HCT116 (cell line): ENCODE measurements around the gene ZC3H12C. TPM values are rescaled to one million over a fixed set of nuclear protein-coding genes. Genes with fewer than 3 reads are reported as not detected.
"Not testable (repeated sequence)": the region's sequence is repeated elsewhere in the genome, so short reads cannot be mapped to it uniquely, and the experiment has no call there.

ENCODE experiments used
- ATAC-seq: fragments of 200-7000 bp; cut with Tn5 transposase; 2 replicates; pipeline ENCODE4 v1.9.1; 2020; ENCODE audit warnings: mild to moderate bottlenecking, moderate library complexity
- BruUV-seq: library from RNA; stranded (reverse); fragments of 400-500 nt; replicated peaks from 2 replicates; lab custom pipeline; 2021; lab: Mats Ljungman, UMichigan
- CTCF ChIA-PET: fragments of 300-600 bp; sonication (Branson Sonifier 250); formaldehyde crosslinking; loops from one replicate; lab custom pipeline; 2021; ENCODE audit warnings: antibody characterized with exemption; lab: Charles Lee
- POLR2A ChIA-PET: fragments of 300-600, 350-600 bp; sonication (Branson Sonifier 250); formaldehyde crosslinking; loops from one replicate; lab custom pipeline; 2021; ENCODE audit warnings: antibody characterized with exemption; lab: Charles Lee
- RAD21 ChIA-PET, 2 experiments: fragments of 300-600 bp; sonication (Branson Sonifier 250); formaldehyde crosslinking; loops; one replicate each; lab custom pipeline; 2023; ENCODE audit warnings: low total read pairs in 2 of 2; ENCODE audit not compliant: uncharacterized antibody in 2 of 2, unreplicated experiment in 2 of 2, low non-redundant PET in 1 of 2; lab: Charles Lee
- DNase-seq: peaks from one replicate; pipeline ENCODE4 v3.0.0-alpha.2; 2010; ENCODE audit warnings: low read depth, low spot score
- H2AFZ ChIP-seq: fragments of 200-600 bp; shearing (Covaris generic), sonication (generic); 2 replicates; pipeline ENCODE4 v1.6.1; 2017; ENCODE audit warnings: low read depth, mixed run types, mixed read lengths, antibody characterized with exemption, low read length; ENCODE audit not compliant: poor library complexity, severe bottlenecking
- H3K27ac ChIP-seq: 2 replicates; pipeline ENCODE4 v1.5.1; 2012; ENCODE audit warnings: low read depth, low read length
- H3K27me3 ChIP-seq: fragments of 200-600 bp; sonication (generic); 2 replicates; pipeline ENCODE4 v1.6.1; 2016; ENCODE audit warnings: mixed run types, low read length, mixed read lengths; ENCODE audit not compliant: insufficient read depth
- H3K36me3 ChIP-seq, 2 experiments: fragments of 200-500 bp in 1 of 2; fragments of 200-600 bp in 1 of 2; sonication (Bioruptor generic) in 1 of 2; sonication (generic) in 1 of 2; 2 replicates each; pipeline versions ENCODE4 v1.5.1 to v1.6.1; 2014 to 2016; ENCODE audit warnings: low read length in 2 of 2, inconsistent platforms in 1 of 2, mixed read lengths in 1 of 2, mixed run types in 1 of 2; ENCODE audit not compliant: insufficient read depth in 2 of 2, control insufficient read depth in 1 of 2
- H3K4me1 ChIP-seq, 2 experiments: fragments of 200-600 bp in 1 of 2; sonication (generic) in 1 of 2; 2 replicates each; pipeline versions ENCODE4 v1.5.1 to v1.6.1; 2012 to 2017; ENCODE audit warnings: low read length in 2 of 2, inconsistent platforms in 1 of 2, mild to moderate bottlenecking in 1 of 2, mixed read lengths in 1 of 2, mixed run types in 1 of 2, moderate library complexity in 1 of 2; ENCODE audit not compliant: insufficient read depth in 2 of 2, control insufficient read depth in 1 of 2
- H3K4me2 ChIP-seq: fragments of 200-600 bp; sonication (generic); 2 replicates; pipeline ENCODE4 v1.6.1; 2017; ENCODE audit warnings: mixed run types, low read length, mixed read lengths
- H3K4me3 ChIP-seq, 2 experiments: fragments of 200-600 bp in 1 of 2; sonication (generic) in 1 of 2; replicated peaks in 1 of 2; 2 replicates each; pipeline ENCODE4 v1.5.1; 2011 to 2016; ENCODE audit warnings: low read length in 2 of 2, control low read depth in 1 of 2, low read depth in 1 of 2, mild to moderate bottlenecking in 1 of 2, mixed read lengths in 1 of 2, mixed run types in 1 of 2
- H3K79me2 ChIP-seq: fragments of 200-600 bp; sonication (generic); 2 replicates; pipeline ENCODE4 v1.6.1; 2017; ENCODE audit warnings: mild to moderate bottlenecking, mixed run types, low read length, moderate library complexity, mixed read lengths; ENCODE audit not compliant: insufficient read depth
- H3K9ac ChIP-seq: fragments of 200-600 bp; sonication (generic); 2 replicates; pipeline ENCODE4 v1.6.1; 2016; ENCODE audit warnings: low read length, mixed read lengths
- H3K9me2 ChIP-seq: fragments of 200-600 bp; sonication (generic), shearing (Covaris generic); 2 replicates; pipeline ENCODE4 v1.6.1; 2017; ENCODE audit warnings: mixed run types, mild to moderate bottlenecking, moderate library complexity; ENCODE audit not compliant: insufficient read depth
- H3K9me3 ChIP-seq, 2 experiments: fragments of 200-500 bp in 1 of 2; fragments of 200-600 bp in 1 of 2; sonication (Bioruptor generic) in 1 of 2; sonication (generic) in 1 of 2; 2 replicates each; pipeline ENCODE4 v1.6.1; 2014 to 2017; ENCODE audit warnings: low read length in 2 of 2, mixed read lengths in 2 of 2, inconsistent platforms in 1 of 2, low read depth in 1 of 2, mild to moderate bottlenecking in 1 of 2, mixed run types in 1 of 2, moderate library complexity in 1 of 2; ENCODE audit not compliant: control insufficient read depth in 1 of 2, insufficient read depth in 1 of 2
- H4K20me1 ChIP-seq: fragments of 200-600 bp; sonication (generic), shearing (Covaris generic); 2 replicates; pipeline ENCODE4 v1.6.1; 2017; ENCODE audit warnings: mixed run types, mild to moderate bottlenecking, moderate library complexity; ENCODE audit not compliant: insufficient read depth
- CBX3 ChIP-seq: IDR thresholded peaks from 2 replicates; pipeline ENCODE4 v1.6.1; 2012; ENCODE audit warnings: low read depth
- CEBPB ChIP-seq: IDR thresholded peaks from 2 replicates; pipeline ENCODE4 v1.6.1; 2012; ENCODE audit warnings: low read depth
- EGR1 ChIP-seq: IDR thresholded peaks from 2 replicates; pipeline ENCODE4 v1.6.1; 2012; ENCODE audit warnings: low read depth
- ELF1 ChIP-seq: IDR thresholded peaks from 2 replicates; pipeline ENCODE4 v1.6.1; 2012; ENCODE audit warnings: low read depth, borderline replicate concordance
- EZH2phosphoT487 ChIP-seq: fragments of 200-600 bp; IDR thresholded peaks from 2 replicates; pipeline ENCODE4 v1.6.1; 2018; ENCODE audit warnings: antibody characterized with exemption, borderline replicate concordance
- FOSL1 ChIP-seq: IDR thresholded peaks from 2 replicates; pipeline ENCODE4 v1.6.1; 2012; ENCODE audit warnings: low read depth
- JUND ChIP-seq: IDR thresholded peaks from 2 replicates; pipeline ENCODE4 v1.6.1; 2012
- POLR2A ChIP-seq: IDR thresholded peaks from 2 replicates; pipeline ENCODE4 v1.7.0; 2011; ENCODE audit warnings: borderline replicate concordance; ENCODE audit not compliant: insufficient read depth, insufficient read length; ENCODE audit errors: extremely low read depth
- POLR2AphosphoS5 ChIP-seq: IDR thresholded peaks from 2 replicates; pipeline ENCODE4 v1.6.1; 2011; ENCODE audit warnings: mild to moderate bottlenecking, low read depth, low read length, moderate library complexity
- SP1 ChIP-seq: IDR thresholded peaks from 2 replicates; pipeline ENCODE4 v1.6.1; 2012; ENCODE audit warnings: low read depth
- SRF ChIP-seq: IDR thresholded peaks from 2 replicates; pipeline ENCODE4 v1.6.1; 2012; ENCODE audit warnings: low read depth
- intact Hi-C: fragments of 100-400 bp; cut with micrococcal nuclease; formaldehyde crosslinking; loops from 2 replicates; pipeline ENCODE4 v1.10.0; 2022
- total RNA-seq: library from RNA; stranded (reverse); gene quantifications from one replicate; pipeline ENCODE4 v1.2.1, GENCODE V29; 2021; ENCODE audit not compliant: unreplicated experiment

ZC3H12C gene
- total RNA-seq, 1 experiment from 2014 or later, result 10.2 TPM

GRCh38 chr11:110190885-110191284 is 97.7 kb downstream of the ZC3H12C start:
- Histone ChIP-seq H3K27me3 (no peaks in the 10 kb centered on the region), H4K20me1 (0 out of 2 replicates have a peak, but pooled peaks cover 3% of the 10 kb centered on the region), H3K4me2 (no peak overlapping the region), H3K36me3 (no peaks in the 10 kb centered on the region), H3K79me2 (no peaks in the 10 kb centered on the region), H3K9me3 (no peaks in the 10 kb centered on the region), H3K4me3 (no peak overlapping the region), H3K9ac (no peak overlapping the region), H2AFZ (no peak overlapping the region), H3K9me2 (no peaks in the 10 kb centered on the region), H3K4me1 (peaks cover 24 to 32% of the 10 kb centered on the region in 2 experiments), H3K27ac (no peak overlapping the region)
- no TSS peak for BruUV-seq
- no peak for TF ChIP-seq SP1
- TF ChIP-seq CEBPB, result no peak
- TF ChIP-seq ELF1, result no peak
- TF ChIP-seq POLR2A, result no peak
- no peak for TF ChIP-seq POLR2AphosphoS5
- TF ChIP-seq CBX3, result no peak
- TF ChIP-seq FOSL1, result no peak
- no peak for TF ChIP-seq JUND
- no peak for TF ChIP-seq EGR1
- TF ChIP-seq EZH2phosphoT487, result no peak
- no peak for TF ChIP-seq SRF
- RAD21 ChIA-PET, result no interaction called here
- ATAC-seq (no peak), DNase-seq (no peak)
- CTCF ChIA-PET, result no interaction called here
- intact Hi-C loops, result loop anchor here (5.0 to 10.0 kb wide), 3 partner anchors 94 to 1244 kb away; no protein-coding TSS in a partner anchor
- POLR2A ChIA-PET, result no interaction called here

- H3K4me3 ChIP-seq, DNase-seq, H3K79me2 ChIP-seq, BruUV-seq, ATAC-seq, H2AFZ ChIP-seq, H4K20me1 ChIP-seq, H3K9me2 ChIP-seq, H3K36me3 ChIP-seq, H3K27ac ChIP-seq, POLR2A ChIA-PET, H3K27me3 ChIP-seq, H3K4me2 ChIP-seq, CTCF ChIA-PET, H3K9me3 ChIP-seq, H3K9ac ChIP-seq: not testable (repeated sequence)
- RAD21 ChIA-PET, result interaction anchor here in 1 of 2 experiments (1.4 kb wide), 1 partner anchor 100 kb away, joined by 3 read pairs; the partner anchor contains the start of gene ZC3H12C
- H3K4me1 ChIP-seq, result peaks cover 43 to 46% of the 10 kb centered on the region in 2 experiments
- intact Hi-C loops, result loop anchor here (5.0 to 10.0 kb wide), 3 partner anchors 95 to 1242 kb away; no protein-coding TSS in a partner anchor
Measured at GRCh38 chr11:110192604-110193282, 99.6 kb downstream of the ZC3H12C start.
